IMR-90 (cell line): ENCODE measurements around the gene SEZ6L. TPM values are rescaled to one million over a fixed set of nuclear protein-coding genes. Genes with fewer than 3 reads are reported as not detected.

Experiments used
- ATAC-seq: fragments of 200-7000 bp; cut with Tn5 transposase; 2 replicates; pipeline ENCODE4 v1.9.1; 2020; ENCODE audit warnings: low read depth, mild to moderate bottlenecking, moderate library complexity
- BruUV-seq: library from RNA; stranded (reverse); fragments of 400-500 nt; replicated peaks from 2 replicates; lab custom pipeline; 2021; lab: Mats Ljungman, UMichigan
- CTCF ChIA-PET: fragments of 300-600 bp; formaldehyde crosslinking; extraction: SDS; loops from one replicate; lab custom pipeline; 2021; ENCODE audit warnings: antibody characterized with exemption; lab: Yijun Ruan, JAX
- POLR2A ChIA-PET: fragments of 300-600 bp; sonication (Branson Sonifier 250); formaldehyde crosslinking; loops from one replicate; lab custom pipeline; 2022; ENCODE audit warnings: antibody characterized with exemption; ENCODE audit not compliant: unreplicated experiment; lab: Charles Lee
- DNase-seq: peaks from one replicate; pipeline ENCODE4 v3.0.0; 2013
- H2AFZ ChIP-seq: replicated peaks from 2 replicates; pipeline ENCODE3; 2013; ENCODE audit warnings: low read length, mild to moderate bottlenecking; ENCODE audit not compliant: poor library complexity
- H2AK5ac ChIP-seq: 2 replicates; pipeline ENCODE4 v1.6.1; 2013; ENCODE audit warnings: low read depth, low read length, inconsistent platforms
- H2AK9ac ChIP-seq: replicated peaks from 2 replicates; pipeline ENCODE3; 2013; ENCODE audit warnings: mild to moderate bottlenecking, low read depth, low read length, moderate library complexity; ENCODE audit not compliant: poor library complexity
- H2BK120ac ChIP-seq: 2 replicates; pipeline ENCODE4 v1.6.1; 2013; ENCODE audit warnings: low read depth, low read length, inconsistent platforms
- H2BK15ac ChIP-seq: 3 replicates; pipeline ENCODE4 v1.6.1; 2013; ENCODE audit warnings: low read depth, low read length, inconsistent platforms
- H2BK20ac ChIP-seq: 2 replicates; pipeline ENCODE4 v1.6.1; 2013; ENCODE audit warnings: low read depth, mild to moderate bottlenecking, inconsistent platforms, low read length, moderate library complexity
- H2BK5ac ChIP-seq: 2 replicates; pipeline ENCODE4 v1.6.1; 2013; ENCODE audit warnings: mild to moderate bottlenecking, low read depth, low read length, inconsistent platforms; ENCODE audit not compliant: poor library complexity, severe bottlenecking
- H3K14ac ChIP-seq: replicated peaks from 2 replicates; pipeline ENCODE4 v1.6.1; 2013; ENCODE audit warnings: low read depth, low read length, inconsistent platforms
- H3K18ac ChIP-seq: 2 replicates; pipeline ENCODE4 v1.6.1; 2013; ENCODE audit warnings: low read depth, low read length, control low read depth
- H3K23ac ChIP-seq: 2 replicates; pipeline ENCODE4 v1.6.1; 2013; ENCODE audit warnings: low read depth, low read length, inconsistent platforms
- H3K27ac ChIP-seq: 2 replicates; pipeline ENCODE4 v1.5.1; 2013; ENCODE audit warnings: mild to moderate bottlenecking, control low read depth, low read length; ENCODE audit not compliant: insufficient read depth
- H3K27me3 ChIP-seq: 2 replicates; pipeline ENCODE4 v1.6.1; 2013; ENCODE audit warnings: low read length; ENCODE audit not compliant: control insufficient read depth, insufficient read depth
- H3K36me3 ChIP-seq: 2 replicates; pipeline ENCODE4 v1.6.1; 2013; ENCODE audit warnings: low read length, mixed read lengths; ENCODE audit not compliant: control insufficient read depth, insufficient read depth
- H3K4ac ChIP-seq: 2 replicates; pipeline ENCODE4 v1.6.1; 2013; ENCODE audit warnings: low read depth, low read length, inconsistent platforms
- H3K4me1 ChIP-seq: 2 replicates; pipeline ENCODE4 v1.6.1; 2013; ENCODE audit warnings: low read length, mixed read lengths; ENCODE audit not compliant: control insufficient read depth, insufficient read depth
- H3K4me2 ChIP-seq: 2 replicates; pipeline ENCODE4 v1.6.1; 2013; ENCODE audit warnings: low read depth, mild to moderate bottlenecking, control low read depth, low read length, moderate library complexity
- H3K4me3 ChIP-seq: 2 replicates; pipeline ENCODE4 v1.5.1; 2013; ENCODE audit warnings: low read depth, mild to moderate bottlenecking, control low read depth, low read length, moderate library complexity; ENCODE audit not compliant: insufficient read depth
- H3K56ac ChIP-seq: 2 replicates; pipeline ENCODE4 v1.6.1; 2013; ENCODE audit warnings: low read length, inconsistent platforms; ENCODE audit not compliant: insufficient read depth; ENCODE audit errors: extremely low read depth
- H3K79me1 ChIP-seq, 2 experiments: 2 replicates each; pipeline ENCODE4 v1.6.1; 2013; ENCODE audit warnings: low read length in 2 of 2, inconsistent platforms in 1 of 2, low read depth in 1 of 2
- H3K9ac ChIP-seq: 2 replicates; pipeline ENCODE4 v1.6.1; 2013; ENCODE audit warnings: low read depth, low read length, control low read depth
- H3K9me1 ChIP-seq: 2 replicates; pipeline ENCODE4 v1.6.1; 2013; ENCODE audit warnings: low read length, inconsistent platforms; ENCODE audit not compliant: insufficient read depth
- H3K9me3 ChIP-seq: 2 replicates; pipeline ENCODE4 v1.6.1; 2013; ENCODE audit warnings: low read length; ENCODE audit not compliant: control insufficient read depth, insufficient read depth
- H4K20me1 ChIP-seq: 2 replicates; pipeline ENCODE4 v1.6.1; 2013; ENCODE audit warnings: low read length, inconsistent platforms; ENCODE audit not compliant: insufficient read depth
- H4K5ac ChIP-seq: 2 replicates; pipeline ENCODE4 v1.6.1; 2013; ENCODE audit warnings: mild to moderate bottlenecking, low read depth, low read length, control low read depth
- H4K8ac ChIP-seq, 2 experiments: 2 replicates each; pipeline ENCODE4 v1.6.1; 2013; ENCODE audit warnings: low read depth in 2 of 2, low read length in 2 of 2, control low read depth in 1 of 2, inconsistent platforms in 1 of 2
- H4K91ac ChIP-seq: 2 replicates; pipeline ENCODE4 v1.6.1; 2013; ENCODE audit warnings: low read depth, low read length, inconsistent platforms; ENCODE audit not compliant: insufficient read depth
- CHD1 ChIP-seq: IDR thresholded peaks from 2 replicates; pipeline ENCODE4 v1.6.1; 2012; ENCODE audit warnings: low read depth, low read length, improper control_type of control experiment
- MXI1 ChIP-seq: IDR thresholded peaks from 2 replicates; pipeline ENCODE4 v1.6.1; 2012; ENCODE audit warnings: low read depth, mild to moderate bottlenecking, low read length, moderate library complexity, borderline replicate concordance
- RAD21 ChIP-seq: IDR thresholded peaks from 2 replicates; pipeline ENCODE4 v1.6.1; 2012; ENCODE audit warnings: low read length, improper control_type of control experiment
- RFX5 ChIP-seq: IDR thresholded peaks from 2 replicates; pipeline ENCODE4 v1.8.0; 2012; ENCODE audit warnings: low read depth, mild to moderate bottlenecking, low read length, moderate library complexity
- SMC3 ChIP-seq: fragments of 150-350 bp; IDR thresholded peaks from 2 replicates; pipeline ENCODE4 v1.6.1; 2016; ENCODE audit warnings: low read depth, mild to moderate bottlenecking, antibody characterized with exemption, low read length, moderate library complexity
- WGBS, 2 experiments: methylation state at CpG; one replicate each; pipeline versions ENCODE4 v1.1.5 to v1.1.7; 2013; ENCODE audit warnings: missing lambda C conversion rate in 2 of 2; ENCODE audit not compliant: insufficient read length in 1 of 2; ENCODE audit errors: extremely low coverage in 2 of 2; 5-methylcytosine and 5-hydroxymethylcytosine counted together
- dilution Hi-C: fragments of 300-500 bp; cut with HindIII; formaldehyde crosslinking; loops from one replicate; pipeline ENCODE4 v1.14.3; 2018; ENCODE audit warnings: low sequenced_read_pairs; ENCODE audit not compliant: unreplicated experiment
- in situ Hi-C: fragments of 300-500 bp; cut with MboI; formaldehyde crosslinking; loops from 3 replicates; pipeline ENCODE4 v1.14.3; 2019; ENCODE audit warnings: low sequenced_read_pairs, inconsistent platforms, mixed read lengths
- intact Hi-C: fragments of 100-400 bp; cut with micrococcal nuclease; formaldehyde crosslinking; loops from 2 replicates; pipeline ENCODE4 v1.10.0; 2022
- polyA plus RNA-seq, 3 experiments: library from polyadenylated mRNA; depleted of rRNA; stranded (reverse); fragments of >200 nt; gene quantifications; 2 replicates each; pipeline ENCODE4 v1.2.3, GENCODE V29; 2012; ENCODE audit warnings: low replicate concordance in 1 of 3
- total RNA-seq: library from RNA; depleted of rRNA; stranded (reverse); fragments of >200 nt; gene quantifications from 2 replicates; pipeline ENCODE4 v1.2.3, GENCODE V29; 2012
- TF ChIP-seq, protein P1 (sequence below): fragments of 150-350 bp; IDR thresholded peaks from 2 replicates; pipeline ENCODE4 v1.6.1; 2016; ENCODE audit warnings: low read depth, mild to moderate bottlenecking, low read length, moderate library complexity, borderline replicate concordance

Gene SEZ6L
- total and polyA plus RNA-seq, 2 of the 4 experiments (the other 2 are of a cell fraction), result not detected

GRCh38 chr22:26210334-26210733 is 41.1 kb downstream of the SEZ6L start:
- no peaks in the 10 kb centered on the region for H4K20me1 ChIP-seq
- H2BK15ac ChIP-seq, result no peak overlapping the region
- no peak overlapping the region for H3K9ac ChIP-seq
- dilution Hi-C loops, result no loop called here
- H3K14ac ChIP-seq, result no peak overlapping the region
- intact Hi-C loops, result no loop called here
- no peak overlapping the region for H4K5ac ChIP-seq
- no TSS peak for BruUV-seq
- no CpG with 5 or more reads among the region's 8 CpGs for WGBS, 2 experiments
- no peaks in the 10 kb centered on the region for H3K79me1 ChIP-seq
- H3K9me1 ChIP-seq, result no peaks in the 10 kb centered on the region
- no peak overlapping the region for H2BK20ac ChIP-seq
- no peak for TF ChIP-seq RFX5
- TF ChIP-seq CHD1, result no peak
- TF ChIP-seq MXI1, result no peak
- no peak for TF ChIP-seq SMC3
- TF ChIP-seq RAD21, result no peak
- TF ChIP-seq, protein P1, sequence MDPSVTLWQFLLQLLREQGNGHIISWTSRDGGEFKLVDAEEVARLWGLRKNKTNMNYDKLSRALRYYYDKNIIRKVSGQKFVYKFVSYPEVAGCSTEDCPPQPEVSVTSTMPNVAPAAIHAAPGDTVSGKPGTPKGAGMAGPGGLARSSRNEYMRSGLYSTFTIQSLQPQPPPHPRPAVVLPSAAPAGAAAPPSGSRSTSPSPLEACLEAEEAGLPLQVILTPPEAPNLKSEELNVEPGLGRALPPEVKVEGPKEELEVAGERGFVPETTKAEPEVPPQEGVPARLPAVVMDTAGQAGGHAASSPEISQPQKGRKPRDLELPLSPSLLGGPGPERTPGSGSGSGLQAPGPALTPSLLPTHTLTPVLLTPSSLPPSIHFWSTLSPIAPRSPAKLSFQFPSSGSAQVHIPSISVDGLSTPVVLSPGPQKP, result no peak
- in situ Hi-C loops, result no loop called here
- CTCF ChIA-PET, result no interaction called here
- H4K8ac ChIP-seq, result no peak overlapping the region
- no peaks in the 10 kb centered on the region for H3K4me1 ChIP-seq
- H3K18ac ChIP-seq, result no peak overlapping the region
- no peak overlapping the region for H3K4me2 ChIP-seq
- POLR2A ChIA-PET, result no interaction called here
- ATAC-seq, result no peak
- no peak overlapping the region for H2BK5ac ChIP-seq
- no peak overlapping the region for H4K91ac ChIP-seq
- H2AK9ac ChIP-seq, result no peak overlapping the region
- H2AK5ac ChIP-seq, result no peak overlapping the region
- H3K9me3 ChIP-seq, result 0 out of 2 replicates have a peak, but pooled peaks cover 3% of the 10 kb centered on the region
- H3K27ac ChIP-seq, result no peak overlapping the region
- H2AFZ ChIP-seq, result no peak overlapping the region
- H3K4ac ChIP-seq, result no peak overlapping the region
- no peak overlapping the region for H2BK120ac ChIP-seq
- H3K27me3 ChIP-seq, result no peaks in the 10 kb centered on the region
- DNase-seq, result no peak
- H3K56ac ChIP-seq, result no peak overlapping the region
- H3K4me3 ChIP-seq, result no peak overlapping the region
- H3K23ac ChIP-seq, result no peak overlapping the region
- H3K36me3 ChIP-seq, result no peaks in the 10 kb centered on the region
